Neural cell (in vitro differentiated cells): ENCODE results near the gene HDAC9. TPM values are rescaled to one million over a fixed set of nuclear protein-coding genes. Genes with fewer than 3 reads are reported as not detected.

Experiments
- H2AFZ ChIP-seq: fragments of 200-600, 300-800 bp; sonication (generic), shearing (Covaris generic); 2 replicates; pipeline ENCODE4 v1.6.0; 2014; ENCODE audit warnings: low read depth, mild to moderate bottlenecking, antibody characterized with exemption, low read length, moderate library complexity
- H3F3A ChIP-seq: fragments of 200-600 bp; shearing (Covaris generic); 2 replicates; pipeline ENCODE4 v1.6.1; 2016; ENCODE audit warnings: mild to moderate bottlenecking, moderate library complexity, mixed read lengths, antibody characterized with exemption, low read length; ENCODE audit not compliant: insufficient read depth, poor library complexity, severe bottlenecking
- H3K27ac ChIP-seq: fragments of 200-600, 300-800 bp; sonication (generic), shearing (Covaris generic); 2 replicates; pipeline ENCODE4 v1.5.1; 2014; ENCODE audit warnings: mild to moderate bottlenecking, low read length, moderate library complexity
- H3K27me3 ChIP-seq: fragments of 300-800, 200-600 bp; sonication (generic), shearing (Covaris generic); 2 replicates; pipeline ENCODE4 v1.6.0; 2014; ENCODE audit warnings: mild to moderate bottlenecking, low read depth, low read length, moderate library complexity; ENCODE audit not compliant: insufficient read depth
- H3K36me3 ChIP-seq: fragments of 300-800, 200-600 bp; sonication (generic), shearing (Covaris generic); 2 replicates; pipeline ENCODE4 v1.5.1; 2014; ENCODE audit warnings: mild to moderate bottlenecking, antibody characterized with exemption, low read length, moderate library complexity; ENCODE audit not compliant: insufficient read depth
- H3K4me2 ChIP-seq: fragments of 300-800, 200-600 bp; sonication (generic), shearing (Covaris generic); 2 replicates; pipeline ENCODE4 v1.6.0; 2014; ENCODE audit warnings: mild to moderate bottlenecking, low read length
- H3K4me3 ChIP-seq: fragments of 300-800, 200-600 bp; sonication (generic), shearing (Covaris generic); 2 replicates; pipeline ENCODE4 v1.5.1; 2014; ENCODE audit warnings: mild to moderate bottlenecking, low read length, moderate library complexity
- H3K79me2 ChIP-seq: fragments of 200-600 bp; shearing (Covaris generic); replicated peaks from 2 replicates; pipeline ENCODE4 v1.6.0; 2014; ENCODE audit warnings: mild to moderate bottlenecking, low read length, moderate library complexity; ENCODE audit not compliant: insufficient read depth
- H3K9ac ChIP-seq: fragments of 300-800, 200-600 bp; sonication (generic), shearing (Covaris generic); 2 replicates; pipeline ENCODE4 v1.6.1; 2016; ENCODE audit warnings: mild to moderate bottlenecking, low read length, mixed read lengths
- H3K9me2 ChIP-seq: fragments of 200-600 bp; shearing (Covaris generic); 2 replicates; pipeline ENCODE4 v1.6.1; 2016; ENCODE audit warnings: mild to moderate bottlenecking, low read length, mixed read lengths; ENCODE audit not compliant: insufficient read depth
- H3K9me3 ChIP-seq: fragments of 200-600, 300-800 bp; sonication (generic), shearing (Covaris generic); 2 replicates; pipeline ENCODE4 v1.6.1; 2016; ENCODE audit warnings: mild to moderate bottlenecking, mixed run types, low read length, moderate library complexity, mixed read lengths
- H4K20me1 ChIP-seq: fragments of 200-600 bp; shearing (Covaris generic); 2 replicates; pipeline ENCODE4 v1.6.1; 2016; ENCODE audit warnings: mild to moderate bottlenecking, mixed run types; ENCODE audit not compliant: insufficient read depth
- CTCF ChIP-seq: fragments of 450-650 bp; IDR thresholded peaks from 2 replicates; pipeline ENCODE4 v1.5.1; 2014; ENCODE audit warnings: antibody characterized with exemption, mild to moderate bottlenecking, moderate library complexity; ENCODE audit not compliant: poor library complexity, severe bottlenecking
- EP300 ChIP-seq: fragments of 450-650 bp; conservative IDR thresholded peaks from 2 replicates; pipeline ENCODE4 v1.6.1; 2014; ENCODE audit warnings: antibody characterized with exemption, mild to moderate bottlenecking, moderate library complexity; ENCODE audit not compliant: poor library complexity, severe bottlenecking
- EZH2 ChIP-seq: fragments of 200-600, 300-800 bp; shearing (Covaris generic), sonication (generic); IDR thresholded peaks from 2 replicates; pipeline ENCODE4 v1.6.1; 2014; ENCODE audit warnings: antibody characterized with exemption, low read length, borderline replicate concordance, mild to moderate bottlenecking; ENCODE audit not compliant: insufficient read depth, poor library complexity, severe bottlenecking
- MXI1 ChIP-seq: fragments of 450-650 bp; conservative IDR thresholded peaks from 2 replicates; pipeline ENCODE4 v1.6.1; 2014; ENCODE audit warnings: antibody characterized with exemption, mild to moderate bottlenecking; ENCODE audit not compliant: poor library complexity, severe bottlenecking
- POLR2AphosphoS5 ChIP-seq: IDR thresholded peaks from 2 replicates; pipeline ENCODE4 v1.6.1; 2012
- RAD21 ChIP-seq: fragments of 450-650 bp; conservative IDR thresholded peaks from 2 replicates; pipeline ENCODE4 v1.6.1; 2014; ENCODE audit warnings: antibody characterized with exemption, mild to moderate bottlenecking, moderate library complexity
- SMC3 ChIP-seq: fragments of 450-650 bp; conservative IDR thresholded peaks from 2 replicates; pipeline ENCODE4 v1.6.1; 2014; ENCODE audit warnings: antibody characterized with exemption, mild to moderate bottlenecking, moderate library complexity; ENCODE audit not compliant: poor library complexity
- TAF1 ChIP-seq: IDR thresholded peaks from 2 replicates; pipeline ENCODE4 v1.6.1; 2012; ENCODE audit warnings: low read depth
- polyA plus RNA-seq: library from polyadenylated mRNA; depleted of rRNA; stranded (reverse); fragments of >200 nt; gene quantifications from 2 replicates; pipeline ENCODE4 v1.2.3, GENCODE V29; 2014
- TF ChIP-seq, protein P1 (sequence below): IDR thresholded peaks from 2 replicates; pipeline ENCODE4 v1.6.1; 2012; ENCODE audit warnings: borderline replicate concordance

HDAC9 gene
- polyA plus RNA-seq, 1 donor from 2014 or later = 15.9 TPM

GRCh38 chr7:18843979-18844378 is 348.4 kb downstream of the HDAC9 start:
- Histone ChIP-seq H3K27ac (no peak overlapping the region), H2AFZ (no peak overlapping the region), H3K9ac (no peak overlapping the region), H3K9me3 (no peaks in the 10 kb centered on the region), H3K4me2 (no peak overlapping the region), H3K27me3 (no peaks in the 10 kb centered on the region), H3K4me3 (no peak overlapping the region), H3K9me2 (no peaks in the 10 kb centered on the region), H3K36me3 (no peaks in the 10 kb centered on the region), H4K20me1 (no peaks in the 10 kb centered on the region), H3K79me2 (no peaks in the 10 kb centered on the region), H3F3A (no peaks in the 10 kb centered on the region)
- TF ChIP-seq EZH2 = no peak
- TF ChIP-seq, protein P1, sequence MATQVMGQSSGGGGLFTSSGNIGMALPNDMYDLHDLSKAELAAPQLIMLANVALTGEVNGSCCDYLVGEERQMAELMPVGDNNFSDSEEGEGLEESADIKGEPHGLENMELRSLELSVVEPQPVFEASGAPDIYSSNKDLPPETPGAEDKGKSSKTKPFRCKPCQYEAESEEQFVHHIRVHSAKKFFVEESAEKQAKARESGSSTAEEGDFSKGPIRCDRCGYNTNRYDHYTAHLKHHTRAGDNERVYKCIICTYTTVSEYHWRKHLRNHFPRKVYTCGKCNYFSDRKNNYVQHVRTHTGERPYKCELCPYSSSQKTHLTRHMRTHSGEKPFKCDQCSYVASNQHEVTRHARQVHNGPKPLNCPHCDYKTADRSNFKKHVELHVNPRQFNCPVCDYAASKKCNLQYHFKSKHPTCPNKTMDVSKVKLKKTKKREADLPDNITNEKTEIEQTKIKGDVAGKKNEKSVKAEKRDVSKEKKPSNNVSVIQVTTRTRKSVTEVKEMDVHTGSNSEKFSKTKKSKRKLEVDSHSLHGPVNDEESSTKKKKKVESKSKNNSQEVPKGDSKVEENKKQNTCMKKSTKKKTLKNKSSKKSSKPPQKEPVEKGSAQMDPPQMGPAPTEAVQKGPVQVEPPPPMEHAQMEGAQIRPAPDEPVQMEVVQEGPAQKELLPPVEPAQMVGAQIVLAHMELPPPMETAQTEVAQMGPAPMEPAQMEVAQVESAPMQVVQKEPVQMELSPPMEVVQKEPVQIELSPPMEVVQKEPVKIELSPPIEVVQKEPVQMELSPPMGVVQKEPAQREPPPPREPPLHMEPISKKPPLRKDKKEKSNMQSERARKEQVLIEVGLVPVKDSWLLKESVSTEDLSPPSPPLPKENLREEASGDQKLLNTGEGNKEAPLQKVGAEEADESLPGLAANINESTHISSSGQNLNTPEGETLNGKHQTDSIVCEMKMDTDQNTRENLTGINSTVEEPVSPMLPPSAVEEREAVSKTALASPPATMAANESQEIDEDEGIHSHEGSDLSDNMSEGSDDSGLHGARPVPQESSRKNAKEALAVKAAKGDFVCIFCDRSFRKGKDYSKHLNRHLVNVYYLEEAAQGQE = no peak
- TF ChIP-seq TAF1 = no peak

GRCh38 chr7:18844735-18845134 is 349.2 kb downstream of the HDAC9 start:
- Histone ChIP-seq H3K79me2 (no peaks in the 10 kb centered on the region), H3K27ac (no peak overlapping the region), H3K9me3 (no peaks in the 10 kb centered on the region), H3K36me3 (no peaks in the 10 kb centered on the region), H3K9ac (no peak overlapping the region), H3K4me3 (no peak overlapping the region), H3F3A (no peaks in the 10 kb centered on the region), H3K27me3 (no peaks in the 10 kb centered on the region), H2AFZ (no peak overlapping the region), H4K20me1 (no peaks in the 10 kb centered on the region), H3K4me2 (no peak overlapping the region), H3K9me2 (no peaks in the 10 kb centered on the region)
- TF ChIP-seq EP300 = no peak
- TF ChIP-seq RAD21 = no peak
- TF ChIP-seq SMC3 = no peak
- no peak for TF ChIP-seq CTCF
- TF ChIP-seq TAF1 = no peak
- no peak for TF ChIP-seq MXI1
- TF ChIP-seq, protein P1 = no peak
- TF ChIP-seq POLR2AphosphoS5 = no peak
- no peak for TF ChIP-seq EZH2
